ENCODE measurements around the gene COX6B1.

DNA sequence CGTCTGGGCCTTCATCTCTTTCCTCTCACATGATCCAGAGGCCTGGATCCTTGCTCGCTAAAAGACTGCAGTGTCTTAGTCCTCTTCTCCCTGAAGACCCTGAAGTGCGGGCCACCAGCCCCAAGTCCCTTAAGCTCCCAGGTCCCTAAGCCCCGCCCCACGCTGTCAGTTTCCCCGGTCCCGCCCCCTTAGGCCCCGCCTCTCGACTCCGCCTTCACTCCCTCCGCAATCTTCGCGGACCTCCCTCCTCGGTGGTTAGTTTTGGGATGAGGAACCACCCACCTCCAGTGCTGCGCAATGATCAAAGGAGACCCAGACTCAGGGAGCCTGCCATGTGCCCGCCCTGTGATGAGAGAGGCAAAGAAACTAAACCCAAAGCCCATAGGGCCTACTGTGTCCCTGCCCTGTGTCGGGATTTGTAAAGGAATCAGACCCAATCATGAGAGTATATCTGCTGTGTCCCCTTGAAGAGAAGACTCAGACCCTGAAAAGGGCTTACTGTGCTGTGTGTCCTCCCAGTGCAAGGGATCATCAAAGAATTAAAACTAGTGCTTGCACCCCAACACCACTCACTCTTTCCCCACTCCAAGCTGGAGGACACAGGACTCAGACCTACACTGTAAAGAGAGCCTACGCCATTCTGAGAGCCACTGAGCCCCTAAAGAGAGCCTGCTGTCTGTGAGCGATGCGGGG, 3.0 kb upstream of the COX6B1 start:
- TF ChIP-seq GFI1B (tag by site-specific recombination; IDR thresholded peaks at IDR 0.05) (no peak), ELK4 (IDR thresholded peaks at IDR 0.05; ENCODE audit: borderline replicate concordance, low read depth, low read length) (no peak)
- TF ChIP-seq, protein P1, sequence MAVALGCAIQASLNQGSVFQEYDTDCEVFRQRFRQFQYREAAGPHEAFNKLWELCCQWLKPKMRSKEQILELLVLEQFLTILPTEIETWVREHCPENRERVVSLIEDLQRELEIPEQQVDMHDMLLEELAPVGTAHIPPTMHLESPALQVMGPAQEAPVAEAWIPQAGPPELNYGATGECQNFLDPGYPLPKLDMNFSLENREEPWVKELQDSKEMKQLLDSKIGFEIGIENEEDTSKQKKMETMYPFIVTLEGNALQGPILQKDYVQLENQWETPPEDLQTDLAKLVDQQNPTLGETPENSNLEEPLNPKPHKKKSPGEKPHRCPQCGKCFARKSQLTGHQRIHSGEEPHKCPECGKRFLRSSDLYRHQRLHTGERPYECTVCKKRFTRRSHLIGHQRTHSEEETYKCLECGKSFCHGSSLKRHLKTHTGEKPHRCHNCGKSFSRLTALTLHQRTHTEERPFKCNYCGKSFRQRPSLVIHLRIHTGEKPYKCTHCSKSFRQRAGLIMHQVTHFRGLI (tag by site-specific recombination; IDR thresholded peaks at IDR 0.05): no peak
- TF ChIP-seq, protein P2, sequence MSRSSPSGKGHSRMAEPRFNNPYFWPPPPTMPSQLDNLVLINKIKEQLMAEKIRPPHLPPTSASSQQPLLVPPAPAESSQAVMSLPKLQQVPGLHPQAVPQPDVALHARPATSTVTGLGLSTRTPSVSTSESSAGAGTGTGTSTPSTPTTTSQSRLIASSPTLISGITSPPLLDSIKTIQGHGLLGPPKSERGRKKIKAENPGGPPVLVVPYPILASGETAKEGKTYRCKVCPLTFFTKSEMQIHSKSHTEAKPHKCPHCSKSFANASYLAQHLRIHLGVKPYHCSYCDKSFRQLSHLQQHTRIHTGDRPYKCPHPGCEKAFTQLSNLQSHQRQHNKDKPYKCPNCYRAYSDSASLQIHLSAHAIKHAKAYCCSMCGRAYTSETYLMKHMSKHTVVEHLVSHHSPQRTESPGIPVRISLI (tag by site-specific recombination; IDR thresholded peaks at IDR 0.05): no peak
- TF ChIP-seq, protein P3, sequence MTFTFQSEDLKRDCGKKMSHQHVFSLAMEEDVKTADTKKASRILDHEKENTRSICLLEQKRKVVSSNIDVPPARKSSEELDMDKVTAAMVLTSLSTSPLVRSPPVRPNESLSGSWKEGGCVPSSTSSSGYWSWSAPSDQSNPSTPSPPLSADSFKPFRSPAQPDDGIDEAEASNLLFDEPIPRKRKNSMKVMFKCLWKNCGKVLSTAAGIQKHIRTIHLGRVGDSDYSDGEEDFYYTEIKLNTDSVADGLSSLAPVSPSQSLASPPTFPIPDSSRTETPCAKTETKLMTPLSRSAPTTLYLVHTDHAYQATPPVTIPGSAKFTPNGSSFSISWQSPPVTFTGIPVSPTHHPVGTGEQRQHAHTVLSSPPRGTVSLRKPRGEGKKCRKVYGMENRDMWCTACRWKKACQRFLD (tag by site-specific recombination; IDR thresholded peaks at IDR 0.05): no peak

Data from HEK293 (cell line).